Adipocyte (in vitro differentiated cells): ENCODE data around the gene KLHL35.

ENCODE experiments used
- DNase-seq: peaks from one replicate; pipeline ENCODE4 v3.0.0-alpha.2; 2015; ENCODE audit warnings: low read depth
- H3K27me3 ChIP-seq: replicated peaks from 2 replicates; pipeline ENCODE4 v1.7.0; 2013; ENCODE audit warnings: mild to moderate bottlenecking, low read length, moderate library complexity; ENCODE audit not compliant: control insufficient read depth, insufficient read depth
- H3K36me3 ChIP-seq: 2 replicates; pipeline ENCODE4 v1.7.0; 2013; ENCODE audit warnings: low read length, mild to moderate bottlenecking, moderate library complexity; ENCODE audit not compliant: control insufficient read depth, insufficient read depth, severe bottlenecking
- H3K4me1 ChIP-seq: 2 replicates; pipeline ENCODE4 v1.7.0; 2013; ENCODE audit warnings: mild to moderate bottlenecking, low read length, moderate library complexity; ENCODE audit not compliant: control insufficient read depth, insufficient read depth
- H3K4me3 ChIP-seq: 2 replicates; pipeline ENCODE4 v1.7.0; 2013; ENCODE audit warnings: mild to moderate bottlenecking, low read length, moderate library complexity
- H3K9ac ChIP-seq: 2 replicates; pipeline ENCODE4 v1.7.0; 2013; ENCODE audit warnings: mild to moderate bottlenecking, low read length, moderate library complexity
- H3K9me3 ChIP-seq: 2 replicates; pipeline ENCODE4 v1.7.0; 2013; ENCODE audit warnings: mild to moderate bottlenecking, low read length, moderate library complexity; ENCODE audit not compliant: control insufficient read depth

KLHL35 gene

GRCh38 chr11:75449271-75449670, 16.3 kb upstream of the KLHL35 start:
- H3K9me3 ChIP-seq, result no peaks in the 10 kb centered on the region
- no peaks in the 10 kb centered on the region for H3K27me3 ChIP-seq
- H3K36me3 ChIP-seq, result no peaks in the 10 kb centered on the region
- no peak overlapping the region for H3K9ac ChIP-seq
- H3K4me3 ChIP-seq, result no peak overlapping the region
- no peak for DNase-seq
- H3K4me1 ChIP-seq, result peaks cover 7% of the 10 kb centered on the region

- Histone ChIP-seq H3K9me3 (no peaks in the 10 kb centered on the region), H3K4me3 (no peak overlapping the region), H3K4me1 (no peaks in the 10 kb centered on the region), H3K9ac (no peak overlapping the region), H3K36me3 (no peaks in the 10 kb centered on the region), H3K27me3 (no peaks in the 10 kb centered on the region)
- DNase-seq, result no peak
These were observed 14.4 kb upstream of the KLHL35 start for GRCh38 chr11:75447415-75447814.

- H3K27me3 ChIP-seq, result peaks cover 8% of the 10 kb centered on the region
- H3K9me3 ChIP-seq, result no peaks in the 10 kb centered on the region
- peak; percentile 84 for DNase-seq
- no peak overlapping the region for H3K9ac ChIP-seq
- no peak overlapping the region for H3K4me3 ChIP-seq
- H3K36me3 ChIP-seq, result no peaks in the 10 kb centered on the region
- no peaks in the 10 kb centered on the region for H3K4me1 ChIP-seq
These were observed 12.4 kb upstream of the KLHL35 start for GRCh38 chr11:75445315-75445953.

GRCh38 chr11:75443043-75443442, 10.0 kb upstream of the KLHL35 start:
- H3K36me3 ChIP-seq, result no peaks in the 10 kb centered on the region
- no peaks in the 10 kb centered on the region for H3K9me3 ChIP-seq

GRCh38 chr11:75442161-75442885, 9.3 kb upstream of the KLHL35 start:
- Histone ChIP-seq H3K4me3 (no peak overlapping the region), H3K4me1 (no peaks in the 10 kb centered on the region), H3K9ac (no peak overlapping the region), H3K36me3 (no peaks in the 10 kb centered on the region), H3K9me3 (no peaks in the 10 kb centered on the region), H3K27me3 (peaks cover 8% of the 10 kb centered on the region)
- no peak for DNase-seq

More at GRCh38 chr11:75443043-75443442, 10.0 kb upstream of the KLHL35 start:
- DNase-seq, result no peak
- Histone ChIP-seq H3K4me3 (no peak overlapping the region), H3K9ac (no peak overlapping the region), H3K4me1 (no peaks in the 10 kb centered on the region), H3K27me3 (peaks cover 8% of the 10 kb centered on the region)

GRCh38 chr11:75441804-75442132, 8.8 kb upstream of the KLHL35 start:
- no peak overlapping the region for H3K4me3 ChIP-seq
- no peaks in the 10 kb centered on the region for H3K9me3 ChIP-seq
- H3K9ac ChIP-seq, result no peak overlapping the region
- no peaks in the 10 kb centered on the region for H3K36me3 ChIP-seq
- H3K4me1 ChIP-seq, result no peaks in the 10 kb centered on the region
- DNase-seq, result no peak
- peaks cover 8% of the 10 kb centered on the region for H3K27me3 ChIP-seq

- DNase-seq, result no peak
- Histone ChIP-seq H3K4me3 (no peak overlapping the region), H3K9me3 (no peaks in the 10 kb centered on the region), H3K4me1 (no peaks in the 10 kb centered on the region), H3K27me3 (peaks cover 8% of the 10 kb centered on the region), H3K36me3 (no peaks in the 10 kb centered on the region), H3K9ac (no peak overlapping the region)
These were observed 8.2 kb upstream of the KLHL35 start for GRCh38 chr11:75440960-75441803.

GRCh38 chr11:75439495-75440120, 6.6 kb upstream of the KLHL35 start:
- H3K27me3 ChIP-seq, result peaks cover 8% of the 10 kb centered on the region
- H3K9ac ChIP-seq, result no peak overlapping the region
- no peaks in the 10 kb centered on the region for H3K36me3 ChIP-seq
- no peak for DNase-seq
- H3K4me3 ChIP-seq, result no peak overlapping the region
- no peaks in the 10 kb centered on the region for H3K9me3 ChIP-seq
- H3K4me1 ChIP-seq, result no peaks in the 10 kb centered on the region

GRCh38 chr11:75439026-75439425, 6.0 kb upstream of the KLHL35 start:
- Histone ChIP-seq H3K9me3 (no peaks in the 10 kb centered on the region), H3K27me3 (peaks cover 8% of the 10 kb centered on the region), H3K4me3 (no peak overlapping the region), H3K9ac (no peak overlapping the region), H3K36me3 (no peaks in the 10 kb centered on the region), H3K4me1 (no peaks in the 10 kb centered on the region)
- DNase-seq, result no peak

GRCh38 chr11:75437966-75438659, 5.1 kb upstream of the KLHL35 start:
- H3K27me3 ChIP-seq, result peaks cover 8% of the 10 kb centered on the region
- no peaks in the 10 kb centered on the region for H3K36me3 ChIP-seq
- H3K9me3 ChIP-seq, result no peaks in the 10 kb centered on the region
- no peaks in the 10 kb centered on the region for H3K4me1 ChIP-seq
- no peak overlapping the region for H3K4me3 ChIP-seq
- no peak overlapping the region for H3K9ac ChIP-seq
- no peak for DNase-seq
